HUES64 (cell line): ENCODE results near the gene GATAD2B.
"Not testable (repeated sequence)": the region's sequence is repeated elsewhere in the genome, so short reads cannot be mapped to it uniquely, and the experiment has no call there.

Experiments used
- H3K27ac ChIP-seq: 2 replicates; pipeline ENCODE4 v1.7.0; 2013; ENCODE audit warnings: low read depth, low read length, inconsistent platforms
- H3K27me3 ChIP-seq: 2 replicates; pipeline ENCODE4 v1.6.1; 2013; ENCODE audit warnings: mild to moderate bottlenecking, low read length; ENCODE audit not compliant: insufficient read depth
- H3K36me3 ChIP-seq: 2 replicates; pipeline ENCODE4 v1.6.1; 2013; ENCODE audit warnings: mild to moderate bottlenecking, low read length; ENCODE audit not compliant: insufficient read depth
- H3K4me1 ChIP-seq: 2 replicates; pipeline ENCODE4 v1.6.1; 2013; ENCODE audit warnings: mild to moderate bottlenecking, low read length, moderate library complexity; ENCODE audit not compliant: insufficient read depth
- H3K4me3 ChIP-seq: 2 replicates; pipeline ENCODE4 v1.5.1; 2013; ENCODE audit warnings: mild to moderate bottlenecking, low read length, moderate library complexity
- H3K9ac ChIP-seq: 2 replicates; pipeline ENCODE4 v1.6.1; 2013; ENCODE audit warnings: mild to moderate bottlenecking, low read depth, low read length
- H3K9me3 ChIP-seq: 2 replicates; pipeline ENCODE4 v1.6.1; 2013; ENCODE audit warnings: low read depth, low read length; ENCODE audit not compliant: insufficient read depth
- WGBS: fragments of 150-250, 120-280 bp; methylation state at CpG from one replicate; pipeline ENCODE4 v1.1.7; 2013; ENCODE audit warnings: missing lambda C conversion rate; 5-methylcytosine and 5-hydroxymethylcytosine counted together

GATAD2B gene

DNA sequence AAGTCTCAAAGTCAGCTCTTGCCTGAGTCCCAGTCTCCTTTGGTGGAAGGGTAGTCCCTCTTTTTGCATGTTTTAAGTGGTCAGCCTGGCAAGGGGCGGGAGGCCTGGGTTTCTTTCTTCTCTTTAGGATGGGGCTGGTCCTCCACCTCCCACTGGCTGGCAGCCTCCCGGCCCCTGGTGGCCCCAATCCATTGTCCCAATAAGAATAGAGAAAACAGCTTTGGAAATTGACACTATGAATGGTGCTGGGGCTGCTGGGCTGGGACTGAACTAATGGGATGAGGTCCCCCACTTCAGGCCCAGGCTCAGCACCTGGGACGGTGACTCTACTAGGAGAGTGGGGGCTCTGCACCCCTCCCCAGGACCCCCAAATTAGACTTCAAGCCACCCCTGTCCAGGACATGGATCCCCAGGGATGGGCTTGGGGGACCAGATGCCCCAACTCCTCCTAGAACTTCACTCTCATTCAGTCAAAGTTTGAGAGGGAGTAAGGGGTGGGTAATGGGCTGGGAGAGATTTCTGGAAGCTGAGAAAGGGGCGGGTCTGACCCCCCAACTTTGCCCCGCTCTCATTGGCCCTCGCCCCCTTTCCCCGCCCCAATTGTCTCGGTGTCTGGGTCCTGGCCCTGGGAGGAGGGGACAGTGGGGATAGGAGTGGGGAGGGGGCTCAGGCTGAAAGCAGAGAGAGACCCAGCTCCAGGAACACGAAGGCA, 129.4 kb downstream of the GATAD2B start:
- peaks cover 24% of the 10 kb centered on the region for H3K4me1 ChIP-seq
- WGBS: 76% methylated on average over 9 of the region's 9 CpGs
- 0 out of 2 replicates have a peak overlapping the region, but pooled peaks have one; percentile 46 for H3K9ac ChIP-seq

GRCh38 chr1:153792631-153793041, 130.1 kb downstream of the GATAD2B start:
- H3K4me1 ChIP-seq: peaks cover 24% of the 10 kb centered on the region
- no peak overlapping the region for H3K9ac ChIP-seq
- no peak overlapping the region for H3K4me3 ChIP-seq
- no peak overlapping the region for H3K27ac ChIP-seq
- H3K27me3 ChIP-seq: no peaks in the 10 kb centered on the region
- no peaks in the 10 kb centered on the region for H3K9me3 ChIP-seq
- 85% methylated on average over 11 of the region's 11 CpGs for WGBS
- H3K36me3 ChIP-seq: no peaks in the 10 kb centered on the region

More for the DNA sequence above, 129.4 kb downstream of the GATAD2B start:
- H3K4me3 ChIP-seq: no peak overlapping the region
- H3K27ac ChIP-seq: peak overlapping the region; percentile 52; the same call in 1 of the 2 replicates
- H3K9me3 ChIP-seq: no peaks in the 10 kb centered on the region
- no peaks in the 10 kb centered on the region for H3K27me3 ChIP-seq
- no peaks in the 10 kb centered on the region for H3K36me3 ChIP-seq

DNA sequence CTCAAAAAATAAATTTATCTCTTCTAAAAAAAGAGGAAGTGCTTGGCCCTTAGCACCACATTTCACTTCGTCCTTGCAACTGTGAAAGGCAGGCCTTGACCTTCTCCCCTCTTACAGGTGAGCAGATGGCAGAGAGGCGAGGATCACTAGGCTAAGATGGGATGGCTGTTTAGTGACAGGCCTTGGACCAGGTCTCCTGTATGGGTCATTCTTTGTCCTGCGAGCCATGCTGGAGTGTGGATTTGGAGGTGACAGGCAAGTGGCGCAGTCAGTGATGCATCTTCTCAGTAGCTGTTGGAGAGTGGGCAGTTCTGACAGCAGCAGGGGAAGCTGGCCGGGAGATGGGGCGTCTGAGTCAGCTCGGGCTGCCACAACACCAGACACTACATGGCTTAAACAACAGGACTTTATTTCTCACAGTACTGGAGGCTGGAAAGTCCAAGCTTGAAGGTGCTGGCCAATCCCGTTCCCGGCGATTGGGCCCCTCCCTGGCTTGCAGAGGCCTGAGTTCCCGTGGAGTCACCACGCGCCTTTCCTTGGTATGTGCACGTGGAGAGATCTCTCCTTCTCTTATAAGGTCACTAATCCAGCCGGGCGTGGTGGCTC, 131.0 kb downstream of the GATAD2B start:
- H3K4me3 ChIP-seq: no peak overlapping the region
- H3K36me3 ChIP-seq: no peaks in the 10 kb centered on the region
- no peak overlapping the region for H3K9ac ChIP-seq
- H3K4me1 ChIP-seq: peaks cover 24% of the 10 kb centered on the region
- no peak overlapping the region for H3K27ac ChIP-seq
- 90% methylated on average over 16 of the region's 16 CpGs for WGBS
- H3K27me3 ChIP-seq: no peaks in the 10 kb centered on the region
- H3K9me3 ChIP-seq: no peaks in the 10 kb centered on the region

DNA sequence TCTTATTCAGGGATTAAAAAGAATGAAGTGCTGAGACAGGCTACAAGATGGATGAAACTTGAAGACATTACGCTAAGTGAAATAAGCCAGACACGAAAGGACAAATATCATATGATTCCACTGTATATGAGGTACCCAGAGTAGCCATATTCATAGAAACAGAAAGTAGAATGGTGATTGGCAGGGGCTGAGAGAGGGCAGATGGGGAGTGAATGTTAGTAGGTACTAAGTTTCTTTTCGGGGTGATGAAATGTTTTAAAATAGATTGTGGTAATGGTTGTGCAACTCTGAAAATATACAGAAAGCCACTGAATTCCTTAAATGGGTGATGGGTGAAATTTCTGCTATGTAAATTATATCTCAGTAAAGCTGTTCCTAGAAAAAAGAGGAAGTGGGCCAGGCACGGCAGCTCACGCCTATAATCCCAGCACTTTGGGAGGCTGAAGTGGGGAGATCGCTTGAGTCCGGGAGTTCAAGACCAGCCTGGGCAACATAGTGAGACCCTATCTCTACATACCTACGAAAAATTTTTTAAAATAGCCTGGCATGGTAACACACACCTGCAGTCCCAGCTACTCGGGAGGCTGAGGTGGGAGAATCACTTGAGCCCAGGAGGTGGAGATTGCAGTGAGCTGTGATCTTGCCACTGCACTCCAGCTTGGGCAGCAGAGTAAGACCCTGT, 131.7 kb downstream of the GATAD2B start:
- WGBS: 92% methylated on average over 9 of the region's 9 CpGs
- H3K27ac ChIP-seq: no peak overlapping the region
- no peaks in the 10 kb centered on the region for H3K9me3 ChIP-seq
- no peak overlapping the region for H3K4me3 ChIP-seq
- H3K9ac ChIP-seq: no peak overlapping the region
- peaks cover 24% of the 10 kb centered on the region for H3K4me1 ChIP-seq
- no peaks in the 10 kb centered on the region for H3K36me3 ChIP-seq
- H3K27me3 ChIP-seq: no peaks in the 10 kb centered on the region

- Histone ChIP-seq H3K4me1 (peaks cover 23% of the 10 kb centered on the region), H3K36me3 (no peaks in the 10 kb centered on the region), H3K9me3 (no peaks in the 10 kb centered on the region), H3K4me3 (no peak overlapping the region), H3K9ac (no peak overlapping the region), H3K27ac (no peak overlapping the region), H3K27me3 (no peaks in the 10 kb centered on the region)
- 88% methylated on average over 16 of the region's 16 CpGs for WGBS
Measured at GRCh38 chr1:153790313-153790965, 132.3 kb downstream of the GATAD2B start.

DNA sequence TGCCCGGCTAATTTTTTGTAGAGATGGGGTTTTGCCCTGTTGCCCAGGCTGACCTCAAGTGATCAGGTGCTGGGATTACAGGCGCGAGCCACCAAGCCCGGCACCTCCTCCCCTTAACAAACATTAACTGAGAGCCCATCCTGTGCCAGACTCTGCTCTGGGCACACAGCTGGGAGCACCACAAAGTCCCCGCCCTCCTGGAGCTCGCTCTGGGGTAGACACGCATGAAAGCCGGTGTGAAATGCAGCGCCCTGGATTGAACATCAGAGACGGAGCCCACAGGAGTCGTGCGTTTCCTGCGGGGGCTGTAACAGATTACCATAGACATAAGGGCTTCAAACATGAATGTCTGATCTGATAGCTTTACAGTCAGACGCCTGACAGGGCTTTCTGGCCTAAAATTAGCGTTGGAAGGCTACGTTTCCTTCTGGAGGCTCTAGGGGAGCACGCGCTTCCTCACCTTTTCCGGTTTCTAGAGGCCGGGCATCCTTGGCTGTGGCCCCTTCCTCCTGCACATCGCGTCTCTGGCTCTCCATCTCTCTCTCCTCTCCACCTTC, 133.2 kb downstream of the GATAD2B start:
- H3K4me3 ChIP-seq: no peak overlapping the region
- no peaks in the 10 kb centered on the region for H3K9me3 ChIP-seq
- no peak overlapping the region for H3K27ac ChIP-seq
- H3K27me3 ChIP-seq: no peaks in the 10 kb centered on the region
- H3K4me1 ChIP-seq: peaks cover 16% of the 10 kb centered on the region
- H3K36me3 ChIP-seq: no peaks in the 10 kb centered on the region
- WGBS: 86% methylated on average over 22 of the region's 22 CpGs
- no peak overlapping the region for H3K9ac ChIP-seq

DNA sequence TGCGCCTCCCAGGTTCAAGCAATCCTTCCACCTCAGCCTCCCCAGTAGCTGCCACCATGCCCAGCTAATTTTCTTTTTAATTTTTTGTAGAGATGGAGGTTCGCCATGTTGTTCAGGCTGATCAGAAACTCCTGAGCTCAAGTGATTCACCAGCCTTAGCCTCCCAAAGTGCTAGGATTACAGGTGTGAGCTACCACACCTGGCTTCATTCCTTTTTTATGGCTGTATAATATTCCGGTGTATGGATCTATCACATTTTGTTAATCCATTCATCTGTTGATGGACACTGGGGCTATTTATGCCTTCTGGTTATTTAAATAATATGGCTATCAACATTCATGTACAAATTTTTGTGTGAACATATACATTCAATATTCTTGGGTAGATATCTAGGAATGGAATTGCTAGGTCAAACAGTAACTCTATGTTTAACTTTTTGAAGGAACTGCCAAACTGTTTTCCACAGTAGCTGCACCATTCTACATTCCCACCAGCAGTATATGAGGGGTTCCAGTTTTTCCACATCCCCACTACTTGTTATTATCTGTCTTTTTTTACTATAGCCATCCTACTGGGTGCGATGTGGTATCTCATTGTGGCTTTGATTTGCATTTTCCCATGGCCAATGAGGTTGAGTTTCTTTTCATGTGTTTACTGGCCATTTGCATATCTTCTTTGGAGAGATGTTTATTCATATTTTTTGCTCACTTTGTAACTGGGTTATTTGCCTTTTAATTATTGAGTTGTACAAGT, 136.6 kb downstream of the GATAD2B start:
- no peak overlapping the region for H3K27ac ChIP-seq
- no peaks in the 10 kb centered on the region for H3K36me3 ChIP-seq
- WGBS: 80% methylated on average over 3 of the region's 4 CpGs
- H3K9me3 ChIP-seq: no peaks in the 10 kb centered on the region
- no peaks in the 10 kb centered on the region for H3K27me3 ChIP-seq
- H3K4me1 ChIP-seq: peaks cover 4% of the 10 kb centered on the region
- H3K9ac ChIP-seq: no peak overlapping the region
- H3K4me3 ChIP-seq: no peak overlapping the region

DNA sequence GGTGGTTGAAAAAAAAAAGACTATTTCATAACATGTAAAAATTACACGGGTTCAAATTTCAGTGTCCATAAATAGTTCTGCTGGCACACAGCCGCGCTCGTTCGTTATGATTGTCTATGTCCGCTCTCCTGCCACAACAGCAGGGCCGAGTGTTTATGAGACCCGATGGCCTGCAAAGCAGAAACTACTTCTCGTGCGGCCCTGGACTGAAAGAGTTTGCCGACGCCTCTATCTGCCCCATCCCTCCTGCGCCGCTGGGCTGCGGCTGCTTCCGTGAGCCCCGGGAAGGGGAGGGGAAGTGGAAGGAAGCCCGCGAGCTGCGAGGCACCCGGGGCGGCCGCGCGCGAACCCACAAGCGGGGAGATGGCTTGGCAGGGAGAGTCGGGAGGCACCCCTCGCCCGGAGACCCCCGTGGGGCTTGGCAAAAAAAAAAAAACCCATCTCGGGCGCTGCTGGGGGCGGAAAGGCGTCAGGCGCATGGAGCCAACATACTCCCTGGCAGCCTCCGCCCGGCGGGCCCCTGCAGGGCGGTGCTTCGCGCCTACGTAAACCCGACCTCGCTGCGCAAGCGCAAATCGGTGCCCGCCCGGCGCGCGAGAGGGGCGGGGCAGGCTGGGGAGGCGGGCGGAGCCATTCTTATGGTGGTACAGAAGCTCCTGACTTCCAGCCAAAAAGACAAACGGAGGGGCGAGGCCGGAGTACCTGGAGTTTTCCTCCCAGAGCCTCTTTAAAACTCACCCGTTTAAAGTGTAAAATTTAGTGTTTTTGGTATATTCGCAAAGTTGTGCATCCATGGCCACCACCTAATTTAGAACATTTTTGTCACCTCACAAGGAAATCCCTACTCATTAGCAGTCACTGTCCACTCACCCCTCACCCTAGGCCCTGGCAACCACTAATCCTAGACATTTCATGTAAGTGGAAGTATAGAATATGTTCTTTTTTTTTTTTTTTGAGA, 139.3 kb downstream of the GATAD2B start:
- Histone ChIP-seq H3K4me1 (peaks cover 4% of the 10 kb centered on the region), H3K27me3 (no peaks in the 10 kb centered on the region), H3K9me3 (no peaks in the 10 kb centered on the region), H3K9ac (peak overlapping the region; percentile 80), H3K4me3 (peak overlapping the region; percentile 69), H3K36me3 (no peaks in the 10 kb centered on the region), H3K27ac (peak overlapping the region; percentile 84)
- WGBS: 2% methylated on average over 61 of the region's 61 CpGs

- 94% methylated on average over 7 of the region's 8 CpGs for WGBS
- not testable (repeated sequence) for H3K27me3 ChIP-seq, H3K4me1 ChIP-seq, H3K27ac ChIP-seq, H3K36me3 ChIP-seq, H3K9me3 ChIP-seq, H3K9ac ChIP-seq
- H3K4me3 ChIP-seq: peak overlapping the region; percentile 69
Measured at GRCh38 chr1:153782648-153783047, 140.1 kb downstream of the GATAD2B start.

DNA sequence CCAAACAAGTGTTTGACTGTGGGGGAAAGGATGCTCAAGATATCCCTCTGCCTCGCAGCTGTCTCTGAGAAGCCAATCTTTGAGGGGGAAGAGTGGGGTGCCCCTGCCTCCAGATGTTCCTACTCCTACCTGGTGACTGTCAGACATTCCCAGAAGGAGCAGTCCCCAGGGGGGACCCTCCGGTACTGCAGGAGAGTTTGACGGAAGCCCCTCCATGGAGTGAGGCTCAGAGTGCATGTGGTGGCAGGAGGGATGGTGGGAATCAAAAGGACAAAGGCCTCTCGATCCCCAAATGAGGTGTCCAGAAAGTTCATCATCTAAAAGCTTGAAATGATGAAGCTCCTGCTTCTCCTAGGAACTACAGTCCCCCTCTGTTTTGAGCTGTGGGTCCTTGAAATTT, 142.2 kb downstream of the GATAD2B start:
- 90% methylated on average over 4 of the region's 4 CpGs for WGBS
- Histone ChIP-seq H3K9me3 (no peaks in the 10 kb centered on the region), H3K4me3 (no peak overlapping the region), H3K36me3 (no peaks in the 10 kb centered on the region; the same call in 1 of the 2 replicates), H3K27me3 (no peaks in the 10 kb centered on the region), H3K4me1 (peaks cover 14% of the 10 kb centered on the region), H3K9ac (no peak overlapping the region), H3K27ac (no peak overlapping the region)
